Smooth muscle cell of the brain vasculature (primary cell): ENCODE measurements around the gene ANGEL1.

ENCODE experiments used
- DNase-seq: peaks from one replicate; pipeline ENCODE4 v3.0.0-alpha.2; 2012; ENCODE audit warnings: low read depth, low spot score

ANGEL1 gene

GRCh38 chr14:76765461-76765931 lies 47.2 kb downstream of the ANGEL1 start:
- DNase-seq, result no peak

GRCh38 chr14:76763096-76764041 lies 49.3 kb downstream of the ANGEL1 start:
- no peak for DNase-seq

- DNase-seq, result no peak
Measured at GRCh38 chr14:76762411-76763095, 50.1 kb downstream of the ANGEL1 start.

GRCh38 chr14:76761960-76762410 lies 50.7 kb downstream of the ANGEL1 start:
- DNase-seq, result no peak

GRCh38 chr14:76761136-76761959 lies 51.3 kb downstream of the ANGEL1 start, which contains the start of gene VASH1:
TSS of gene VASH1 (plus strand) at chr14:76761468. CDS start at chr14:76762822, 1,354 bp downstream.
- DNase-seq, result no peak

- DNase-seq, result no peak
Measured at GRCh38 chr14:76760331-76761135, 52.1 kb downstream of the ANGEL1 start.

- DNase-seq, result no peak
Measured at GRCh38 chr14:76759589-76759988, 53.1 kb downstream of the ANGEL1 start.

- DNase-seq, result no peak
Measured at GRCh38 chr14:76756371-76756750, 56.3 kb downstream of the ANGEL1 start.

- no peak for DNase-seq
Measured at GRCh38 chr14:76755610-76756370, 56.9 kb downstream of the ANGEL1 start.

- DNase-seq, result no peak
Measured at GRCh38 chr14:76754586-76754985, 58.1 kb downstream of the ANGEL1 start.

GRCh38 chr14:76753541-76754198 lies 59.0 kb downstream of the ANGEL1 start:
- DNase-seq, result no peak

- no peak for DNase-seq
Measured at GRCh38 chr14:76752744-76753143, 59.9 kb downstream of the ANGEL1 start.

- no peak for DNase-seq
Measured at GRCh38 chr14:76742966-76743365, 69.7 kb downstream of the ANGEL1 start.

- DNase-seq, result no peak
Measured at GRCh38 chr14:76742185-76742584, 70.5 kb downstream of the ANGEL1 start.

- no peak for DNase-seq
Measured at GRCh38 chr14:76741074-76741473, 71.6 kb downstream of the ANGEL1 start.
